GM23248 (cell line): ENCODE data around the gene LYPD8. TPM values are rescaled to one million over a fixed set of nuclear protein-coding genes. Genes with fewer than 3 reads are reported as not detected.
A peak's percentile ranks its signal among the peaks of the same experiment; 100 is the strongest.

ENCODE experiments used
- DNase-seq: peaks from one replicate; pipeline ENCODE4 v3.0.0-alpha.2; 2015
- H2AFZ ChIP-seq: fragments of 200-600 bp; sonication (generic); 2 replicates; pipeline ENCODE4 v1.6.1; 2016; ENCODE audit warnings: antibody characterized with exemption
- H3F3A ChIP-seq: fragments of 200-600 bp; sonication (generic); 2 replicates; pipeline ENCODE4 v1.6.1; 2016; ENCODE audit warnings: mild to moderate bottlenecking, antibody characterized with exemption, mixed run types; ENCODE audit not compliant: insufficient read depth
- H3K27ac ChIP-seq: fragments of 200-600 bp; sonication (generic); 2 replicates; pipeline ENCODE4 v1.5.1; 2016; ENCODE audit warnings: mild to moderate bottlenecking
- H3K27me3 ChIP-seq: fragments of 200-600 bp; sonication (generic); replicated peaks from 2 replicates; pipeline ENCODE4 v1.6.1; 2016; ENCODE audit warnings: mild to moderate bottlenecking; ENCODE audit not compliant: insufficient read depth
- H3K36me3 ChIP-seq: fragments of 200-600 bp; sonication (generic); 2 replicates; pipeline ENCODE4 v1.6.1; 2016; ENCODE audit warnings: low read depth, mild to moderate bottlenecking
- H3K4me1 ChIP-seq: fragments of 200-600 bp; sonication (generic); 2 replicates; pipeline ENCODE4 v1.6.1; 2016; ENCODE audit warnings: mild to moderate bottlenecking; ENCODE audit not compliant: insufficient read depth
- H3K4me2 ChIP-seq: fragments of 200-600 bp; sonication (generic); one replicate; pipeline ENCODE4 v1.6.1; 2016; ENCODE audit warnings: mild to moderate bottlenecking; ENCODE audit not compliant: unreplicated experiment
- H3K4me3 ChIP-seq: fragments of 200-600 bp; sonication (generic); 2 replicates; pipeline ENCODE4 v1.5.1; 2016; ENCODE audit warnings: mild to moderate bottlenecking
- H3K79me2 ChIP-seq: fragments of 200-600 bp; sonication (generic); 2 replicates; pipeline ENCODE4 v1.6.1; 2016; ENCODE audit warnings: mild to moderate bottlenecking; ENCODE audit not compliant: insufficient read depth
- H3K9ac ChIP-seq: fragments of 200-600 bp; sonication (generic); 2 replicates; pipeline ENCODE4 v1.6.1; 2016; ENCODE audit warnings: mild to moderate bottlenecking
- H3K9me2 ChIP-seq: fragments of 200-600 bp; sonication (generic); 2 replicates; pipeline ENCODE4 v1.6.1; 2016; ENCODE audit warnings: mixed run types, mild to moderate bottlenecking, moderate library complexity; ENCODE audit not compliant: insufficient read depth
- H3K9me3 ChIP-seq: fragments of 200-600 bp; sonication (generic); one replicate; pipeline ENCODE4 v1.6.1; 2017; ENCODE audit warnings: low read depth
- H4K20me1 ChIP-seq: fragments of 200-600 bp; sonication (generic); 2 replicates; pipeline ENCODE4 v1.6.0; 2016; ENCODE audit not compliant: insufficient read depth
- EZH2 ChIP-seq: fragments of 200-600 bp; sonication (generic); IDR thresholded peaks from 2 replicates; pipeline ENCODE4 v1.6.1; 2018; ENCODE audit warnings: antibody characterized with exemption, mild to moderate bottlenecking; ENCODE audit not compliant: insufficient read depth, poor library complexity, severe bottlenecking
- EZH2phosphoT487 ChIP-seq: fragments of 200-600 bp; sonication (generic); IDR thresholded peaks from 2 replicates; pipeline ENCODE4 v1.6.1; 2018; ENCODE audit warnings: antibody characterized with exemption, moderate library complexity, mild to moderate bottlenecking, low read depth; ENCODE audit not compliant: insufficient read depth
- WGBS, 2 experiments: methylation state at CpG; one replicate each; pipeline ENCODE4 v1.1.6; 2015 to 2017; ENCODE audit warnings: low lambda C conversion rate in 2 of 2, low coverage in 1 of 2; ENCODE audit errors: missing lambda C conversion rate in 2 of 2; 5-methylcytosine and 5-hydroxymethylcytosine counted together
- in situ Hi-C: fragments of 300-500 bp; cut with MboI; formaldehyde crosslinking; loops from 2 replicates; pipeline ENCODE4 v1.15.0; 2020
- polyA plus RNA-seq: library from polyadenylated mRNA; unstranded; fragments of >200 nt; fragmentation: Nextera tagmentation; extraction: Ambion mirVana; gene quantifications from 2 replicates; pipeline ENCODE4 v1.2.1, GENCODE V29; 2016
- total RNA-seq: library from RNA; depleted of rRNA; stranded (reverse); fragments of >200 nt; shearing (Covaris generic); gene quantifications from 2 replicates; pipeline ENCODE4 v1.2.3, GENCODE V29; 2014

The LYPD8 gene
- total and polyA plus RNA-seq, 2 experiments from 2014 or later: not detected

GRCh38 chr1:248736977-248737376, 18.6 kb downstream of the LYPD8 start:
- no peaks in the 10 kb centered on the region for H3K9me2 ChIP-seq
- H3K36me3 ChIP-seq: no peaks in the 10 kb centered on the region
- no peaks in the 10 kb centered on the region for H3K79me2 ChIP-seq
- no peaks in the 10 kb centered on the region for H3K27me3 ChIP-seq
- H3K4me1 ChIP-seq: no peaks in the 10 kb centered on the region
- no peak overlapping the region for H3K9ac ChIP-seq
- no peaks in the 10 kb centered on the region for H4K20me1 ChIP-seq
- H3K9me3 ChIP-seq: no peaks in the 10 kb centered on the region
- no peaks in the 10 kb centered on the region for H3F3A ChIP-seq
- no peak overlapping the region for H2AFZ ChIP-seq
- H3K4me2 ChIP-seq: no peak overlapping the region
- H3K4me3 ChIP-seq: no peak overlapping the region
- 5 to 13% methylated on average over 4 of the region's 4 CpGs for WGBS, 2 experiments
- DNase-seq: no peak
- no peak for TF ChIP-seq EZH2
- no peak for TF ChIP-seq EZH2phosphoT487
- no peak overlapping the region for H3K27ac ChIP-seq
- in situ Hi-C loops: no loop called here

GRCh38 chr1:248733566-248733965, 22.0 kb downstream of the LYPD8 start:
- H3K27ac ChIP-seq: no peak overlapping the region
- H3K79me2 ChIP-seq: no peaks in the 10 kb centered on the region
- no peaks in the 10 kb centered on the region for H3K4me1 ChIP-seq
- DNase-seq: no peak
- no peaks in the 10 kb centered on the region for H3K27me3 ChIP-seq
- H4K20me1 ChIP-seq: no peaks in the 10 kb centered on the region
- H3K9me3 ChIP-seq: no peaks in the 10 kb centered on the region
- no peaks in the 10 kb centered on the region for H3F3A ChIP-seq
- no peaks in the 10 kb centered on the region for H3K36me3 ChIP-seq
- no peak overlapping the region for H3K4me2 ChIP-seq
- no peak for TF ChIP-seq EZH2
- TF ChIP-seq EZH2phosphoT487: no peak
- H3K4me3 ChIP-seq: no peak overlapping the region
- no peak overlapping the region for H3K9ac ChIP-seq
- no peaks in the 10 kb centered on the region for H3K9me2 ChIP-seq
- H2AFZ ChIP-seq: no peak overlapping the region
- WGBS, 2 experiments: 25 to 27% methylated on average over 5 of the region's 5 CpGs
- in situ Hi-C loops: no loop called here

GRCh38 chr1:248730507-248731335, 24.8 kb downstream of the LYPD8 start:
- no peak overlapping the region; the same call in 1 of the 2 replicates for H2AFZ ChIP-seq
- H3K4me1 ChIP-seq: no peaks in the 10 kb centered on the region
- no peaks in the 10 kb centered on the region for H3K79me2 ChIP-seq
- H3K4me3 ChIP-seq: 0 out of 2 replicates have a peak overlapping the region, but pooled peaks have one; percentile 32
- H3F3A ChIP-seq: no peaks in the 10 kb centered on the region
- H3K9me3 ChIP-seq: no peaks in the 10 kb centered on the region
- no peaks in the 10 kb centered on the region for H3K36me3 ChIP-seq
- H3K9ac ChIP-seq: no peak overlapping the region
- H3K9me2 ChIP-seq: no peaks in the 10 kb centered on the region
- no peak overlapping the region for H3K4me2 ChIP-seq
- no peaks in the 10 kb centered on the region for H3K27me3 ChIP-seq
- no peak overlapping the region for H3K27ac ChIP-seq
- TF ChIP-seq EZH2phosphoT487 (no peak), EZH2 (no peak)
- WGBS, 2 experiments: 36 to 41% methylated on average over 12 to 13 of the region's 13 CpGs
- in situ Hi-C loops: no loop called here
- peak; percentile 17 for DNase-seq
- H4K20me1 ChIP-seq: no peaks in the 10 kb centered on the region

GRCh38 chr1:248714248-248714647, 41.3 kb downstream of the LYPD8 start:
- H3F3A ChIP-seq: no peaks in the 10 kb centered on the region
- no peak for DNase-seq
- no peak overlapping the region for H3K4me3 ChIP-seq
- in situ Hi-C loops: no loop called here
- H3K27me3 ChIP-seq: no peaks in the 10 kb centered on the region
- no peak overlapping the region for H3K4me2 ChIP-seq
- no peaks in the 10 kb centered on the region for H3K79me2 ChIP-seq
- no peak overlapping the region for H3K9ac ChIP-seq
- H3K36me3 ChIP-seq: no peaks in the 10 kb centered on the region
- no peaks in the 10 kb centered on the region for H3K4me1 ChIP-seq
- 9% methylated on average over 3 of the region's 3 CpGs for WGBS, 2 experiments
- H3K9me2 ChIP-seq: no peaks in the 10 kb centered on the region
- H4K20me1 ChIP-seq: no peaks in the 10 kb centered on the region
- no peaks in the 10 kb centered on the region for H3K9me3 ChIP-seq
- no peak overlapping the region for H2AFZ ChIP-seq
- TF ChIP-seq EZH2 (no peak), EZH2phosphoT487 (no peak)
- no peak overlapping the region for H3K27ac ChIP-seq
